HT1080 (cell line): ENCODE measurements around the gene GOLT1A. TPM values are rescaled to one million over a fixed set of nuclear protein-coding genes. Genes with fewer than 3 reads are reported as not detected.

Experiments used
- DNase-seq: peaks from one replicate; pipeline ENCODE4 v3.0.0-alpha.2; 2015; ENCODE audit warnings: low read depth
- total RNA-seq: library from RNA; depleted of rRNA; stranded (reverse); fragments of >200 nt; shearing (Covaris generic); gene quantifications from 2 replicates; pipeline ENCODE4 v1.2.3, GENCODE V29; 2014

Gene GOLT1A
- total RNA-seq, 1 experiment from 2014 or later, result not detected

- DNase-seq, result no peak
Observed at GRCh38 chr1:204219971-204220616, 6.3 kb upstream of the GOLT1A start.

DNA sequence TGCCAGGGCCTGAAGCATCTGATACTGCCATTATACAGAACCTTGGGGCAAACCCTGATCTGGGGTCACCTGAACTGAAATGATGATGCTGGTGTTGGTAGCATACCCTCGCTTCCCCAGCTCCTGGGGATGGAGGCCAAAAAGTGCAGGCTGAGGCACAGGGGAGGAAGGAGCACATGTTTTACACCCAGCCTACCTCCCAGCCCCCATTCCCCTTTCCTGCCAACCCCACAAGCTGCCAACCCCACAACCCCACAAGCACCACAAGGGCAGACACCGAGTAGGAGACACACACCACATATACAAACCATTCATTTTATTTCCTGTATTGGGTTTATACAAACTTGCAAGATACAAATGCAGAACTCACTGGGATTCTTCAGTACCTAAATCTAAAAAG lies 4.8 kb upstream of the GOLT1A start:
- no peak for DNase-seq

DNA sequence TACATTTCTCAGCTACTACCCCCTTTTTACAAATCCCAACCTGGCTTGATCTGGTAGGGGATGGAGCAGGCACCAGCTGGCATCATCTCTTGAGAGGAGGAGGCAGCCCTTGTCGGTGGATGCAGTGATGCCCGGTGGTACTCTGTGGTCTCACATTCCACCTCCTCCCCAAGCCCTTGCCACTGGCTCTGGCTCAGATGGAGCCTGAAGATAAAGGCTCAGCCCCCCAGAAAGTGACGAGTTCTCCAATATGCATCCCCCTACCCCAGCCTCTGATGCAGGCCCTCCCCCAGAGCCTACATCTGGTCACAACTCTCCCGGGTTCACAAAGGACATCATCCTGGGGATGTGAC lies 3.8 kb upstream of the GOLT1A start:
- DNase-seq, result no peak

DNA sequence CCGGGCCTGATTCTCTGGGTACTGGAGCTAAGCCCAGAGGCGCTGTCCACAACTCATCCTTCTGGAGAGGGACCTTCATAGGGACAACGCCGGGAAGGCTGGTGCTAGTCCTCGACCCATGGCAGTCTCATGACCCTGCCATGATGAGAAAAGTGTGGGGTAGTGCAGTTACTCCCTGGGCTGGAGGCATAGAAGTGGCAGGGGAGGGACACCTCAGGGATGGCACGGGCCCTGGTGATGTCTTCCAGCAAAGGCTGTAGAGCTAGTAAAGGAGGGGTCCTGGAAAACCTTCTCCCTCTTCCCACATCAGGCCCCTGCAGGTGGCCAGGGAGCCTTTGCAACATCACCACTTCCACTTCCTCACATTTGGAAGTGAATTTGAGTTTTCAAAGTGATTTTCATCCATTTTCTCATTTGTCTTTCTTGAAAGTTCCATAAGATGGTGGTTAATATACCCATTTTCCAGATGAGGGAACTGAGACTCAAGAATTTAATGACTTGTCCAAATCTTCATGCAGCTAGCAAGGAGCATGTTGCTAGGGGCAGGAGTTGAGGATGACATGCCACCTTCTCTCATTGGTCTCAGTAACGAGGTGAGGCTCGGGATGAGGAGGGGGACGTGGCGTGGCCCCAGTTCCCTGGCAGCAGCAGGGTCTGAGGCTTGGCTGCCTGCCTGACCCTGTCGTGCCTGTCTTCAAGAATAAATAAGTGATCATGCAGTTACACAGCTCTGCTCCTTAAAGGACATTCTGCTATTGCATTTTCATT lies 3.3 kb upstream of the GOLT1A start:
- DNase-seq, result no peak

DNA sequence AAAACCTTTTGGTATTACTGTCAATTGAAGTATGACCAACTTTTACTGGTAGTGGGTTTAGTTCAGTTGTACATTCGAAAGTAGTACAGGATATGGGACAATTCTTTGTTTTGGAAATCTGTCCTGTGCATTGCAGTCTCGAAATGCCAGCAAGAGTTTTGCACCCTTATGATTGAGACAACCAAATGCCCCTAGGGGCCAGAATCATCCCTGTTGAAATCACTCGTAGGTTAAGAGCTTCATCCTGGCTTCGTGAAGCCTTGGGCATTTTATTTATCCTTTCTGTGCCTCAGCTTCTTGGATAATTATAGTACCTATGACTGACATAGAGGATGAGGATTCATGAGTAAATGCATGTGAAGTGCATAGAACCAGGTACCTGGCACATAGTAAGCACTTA lies 2.4 kb upstream of the GOLT1A start:
- no peak for DNase-seq

- DNase-seq, result no peak
Observed at GRCh38 chr1:204212715-204213114, 1.1 kb downstream of the GOLT1A start.

DNA sequence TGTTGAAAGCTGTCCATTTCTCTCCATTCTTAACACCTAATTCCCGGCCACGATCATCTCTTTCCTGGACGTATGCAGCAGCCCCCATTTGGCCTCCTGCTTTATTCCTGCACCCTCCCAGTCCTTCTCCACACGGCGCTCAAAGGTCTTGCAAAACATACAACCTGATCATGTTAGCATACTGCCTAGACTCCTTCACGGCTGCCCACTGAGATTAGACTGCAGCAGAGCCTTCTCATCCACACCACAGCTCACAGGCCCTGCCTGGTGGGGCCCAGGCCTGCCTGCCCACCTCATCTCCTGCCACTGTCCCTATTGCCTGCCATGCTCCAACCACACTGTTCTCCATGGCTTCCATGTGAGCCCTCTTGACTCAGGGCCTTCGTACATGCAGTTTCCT lies 2.7 kb downstream of the GOLT1A start:
- no peak for DNase-seq

DNA sequence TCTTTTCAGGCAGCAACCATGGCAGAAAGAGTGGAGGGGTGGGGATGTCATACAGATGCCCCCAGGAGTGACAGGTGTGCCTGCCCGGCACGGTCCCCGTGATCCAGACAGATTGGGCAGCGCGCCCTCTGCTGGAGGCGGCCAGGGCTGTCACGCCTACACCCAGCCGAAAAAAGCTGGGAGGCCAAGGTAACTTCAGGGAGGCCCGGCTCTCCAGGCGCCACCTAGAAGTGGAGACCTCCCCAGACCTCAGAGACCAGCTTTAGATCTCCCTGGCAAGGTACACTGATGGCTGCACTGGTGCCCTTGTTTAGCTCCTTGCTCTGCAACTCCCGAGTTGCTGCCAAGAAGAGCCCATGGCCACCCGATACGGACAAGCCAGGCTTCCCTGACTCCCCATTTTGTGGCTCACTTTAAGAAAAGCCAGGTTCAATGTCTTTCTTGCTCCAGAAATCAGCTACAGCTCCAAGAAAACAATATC lies 6.6 kb downstream of the GOLT1A start:
- DNase-seq, result peak; percentile 20

GRCh38 chr1:204206121-204206520 lies 7.7 kb downstream of the GOLT1A start:
- DNase-seq, result no peak

GRCh38 chr1:204205486-204205885 lies 8.3 kb downstream of the GOLT1A start:
- DNase-seq, result no peak

DNA sequence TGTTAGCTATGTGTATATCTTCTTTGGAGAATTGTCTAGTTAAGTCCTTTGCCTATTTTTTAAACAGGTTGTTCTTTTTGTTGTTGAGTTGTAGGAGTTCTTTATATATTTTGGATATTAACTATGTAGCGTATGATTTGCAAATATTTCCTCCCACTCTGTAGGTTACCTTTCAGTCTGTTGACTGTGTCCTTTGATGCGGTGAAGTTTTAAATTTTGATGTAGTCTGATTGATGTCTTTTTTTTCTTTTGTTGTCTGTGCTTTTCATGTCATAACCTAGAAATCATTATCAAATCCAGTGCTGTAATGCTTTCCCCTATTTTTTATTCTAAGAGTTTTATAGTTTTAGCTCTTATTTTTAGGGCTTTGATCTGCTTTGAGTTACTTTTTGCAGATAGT lies 8.8 kb downstream of the GOLT1A start:
- DNase-seq, result no peak

DNA sequence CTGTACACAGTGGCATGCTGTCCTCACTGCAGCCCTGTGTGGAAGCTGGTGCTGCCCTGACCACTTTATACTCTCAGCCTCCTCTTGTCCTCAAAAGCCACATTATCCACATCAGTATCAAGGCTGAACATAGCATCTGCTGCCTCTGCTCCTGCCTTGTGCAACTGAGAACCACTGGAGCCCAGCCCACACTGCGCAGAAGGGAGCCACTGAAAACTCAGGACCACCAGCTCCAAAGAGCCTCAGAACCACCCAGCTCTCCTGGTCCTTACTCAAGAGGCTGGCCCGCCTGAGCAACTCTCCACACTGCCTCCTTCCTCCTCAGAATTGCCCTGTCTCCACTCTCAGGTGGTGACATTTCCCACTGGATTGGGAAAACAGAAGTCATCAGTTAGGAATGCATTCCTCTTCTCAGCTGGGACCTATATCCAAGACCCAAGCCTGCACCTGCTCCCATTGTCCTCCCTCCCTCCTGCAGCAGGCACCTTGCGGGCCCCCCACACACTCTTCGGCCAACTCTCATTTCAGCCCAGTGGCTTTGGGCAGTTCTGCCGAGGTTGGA lies 10.5 kb downstream of the GOLT1A start:
- DNase-seq, result no peak

- no peak for DNase-seq
Observed at GRCh38 chr1:204202481-204202880, 11.3 kb downstream of the GOLT1A start.

DNA sequence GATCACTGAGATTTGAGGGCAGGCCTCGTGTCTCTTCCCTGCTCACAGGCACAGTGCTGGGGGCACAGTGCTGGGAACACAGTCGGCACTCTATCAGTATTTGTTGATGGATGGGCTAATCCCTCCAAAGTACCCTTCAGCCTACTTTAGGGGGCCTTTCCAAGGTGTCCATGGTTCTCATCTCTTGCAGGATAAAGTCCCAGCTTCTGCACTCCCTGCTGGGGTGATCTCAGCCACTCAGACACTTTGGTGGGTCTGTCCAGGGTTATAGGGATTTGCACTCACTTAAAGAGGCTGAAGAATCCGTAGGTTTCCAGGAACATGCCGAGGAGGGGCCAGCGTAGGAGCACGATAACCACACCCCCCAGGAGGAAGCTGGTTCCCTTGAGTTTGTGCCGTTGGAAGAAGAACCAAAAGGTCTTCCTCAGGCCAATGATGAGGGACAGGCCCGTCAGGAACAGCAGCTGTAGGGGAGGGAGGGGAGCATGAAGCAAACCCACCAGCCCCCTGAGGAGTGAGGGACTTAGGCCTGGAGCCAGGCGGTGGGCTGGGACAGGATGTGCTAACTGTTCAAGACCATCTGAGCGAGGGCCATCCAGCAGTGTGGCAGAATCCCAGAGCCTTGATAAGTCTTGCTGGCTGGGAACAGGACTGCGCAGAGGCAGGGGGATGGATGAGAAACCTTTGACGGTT lies 12.3 kb downstream of the GOLT1A start:
- DNase-seq, result no peak

- DNase-seq, result no peak
Observed at GRCh38 chr1:204199579-204199978, 14.2 kb downstream of the GOLT1A start.

- DNase-seq, result peak; percentile 80
Observed at GRCh38 chr1:204198348-204199340, 15.1 kb downstream of the GOLT1A start.

DNA sequence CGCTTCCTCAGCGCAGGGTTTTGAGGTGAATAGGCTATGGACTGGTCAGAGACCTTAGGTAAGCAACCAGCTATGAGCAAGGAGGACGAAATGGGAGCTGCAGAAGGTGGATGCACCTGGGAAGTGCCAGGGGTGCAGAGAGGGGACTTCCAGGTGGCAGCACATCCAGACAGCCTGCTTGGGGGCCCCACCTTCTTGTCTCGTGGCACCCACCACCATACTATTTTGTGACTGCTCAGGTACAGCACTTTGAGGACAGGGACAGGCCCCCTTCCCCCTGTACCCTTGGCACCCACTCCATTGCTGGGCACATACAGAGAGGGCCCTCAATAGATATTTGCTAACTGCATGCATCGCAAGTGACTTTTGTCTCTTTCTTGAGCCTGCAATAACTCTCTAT lies 16.7 kb downstream of the GOLT1A start:
- DNase-seq, result no peak

- DNase-seq, result no peak
Observed at GRCh38 chr1:204196068-204196795, 17.6 kb downstream of the GOLT1A start, which contains the start of gene KISS1. Gene KISS1 (minus strand): TSS chr1:204196491. CDS start chr1:204192876, 3,615 bp downstream.

GRCh38 chr1:204194771-204195170 lies 19.0 kb downstream of the GOLT1A start:
- no peak for DNase-seq

- DNase-seq, result no peak
Observed at GRCh38 chr1:204194080-204194479, 19.7 kb downstream of the GOLT1A start.
